ENCODE data around the gene CDC42EP5. TPM values are rescaled to one million over a fixed set of nuclear protein-coding genes. Genes with fewer than 3 reads are reported as not detected.

Gene CDC42EP5
- total RNA-seq, 1 experiment from 2014 or later = 11.5 TPM

GRCh38 chr19:54426291-54426931 lies 46.7 kb downstream of the CDC42EP5 start (continued):
- no peak for TF ChIP-seq ZNF423 (CRISPR knock-in tag; IDR thresholded peaks at IDR 0.05)
- TF ChIP-seq EMX1 (CRISPR knock-in tag; IDR thresholded peaks at IDR 0.05) = no peak
- no peak for TF ChIP-seq ZNF263 (CRISPR knock-in tag; IDR thresholded peaks at IDR 0.05; ENCODE audit: low read depth)
- no peak for TF ChIP-seq TEAD4 (CRISPR knock-in tag; IDR thresholded peaks at IDR 0.05)
- no peak for TF ChIP-seq NFYB (CRISPR knock-in tag; conservative IDR thresholded peaks at IDR 0.05; ENCODE audit: low read depth)
- no peak for TF ChIP-seq MLX (CRISPR knock-in tag; IDR thresholded peaks at IDR 0.05)
- no peak for TF ChIP-seq E2F4 (CRISPR knock-in tag; IDR thresholded peaks at IDR 0.05; ENCODE audit: borderline replicate concordance, low read depth)

- TF ChIP-seq IRF1 (CRISPR knock-in tag; IDR thresholded peaks at IDR 0.05) (no peak), ZNF423 (CRISPR knock-in tag; IDR thresholded peaks at IDR 0.05) (no peak), ZMAT4 (CRISPR knock-in tag; IDR thresholded peaks at IDR 0.05) (no peak), TCF7 (CRISPR knock-in tag; IDR thresholded peaks at IDR 0.05; ENCODE audit: low read depth) (no peak), NR3C1 (CRISPR knock-in tag; conservative IDR thresholded peaks at IDR 0.05; ENCODE audit: low read depth) (no peak), ZNF121 (CRISPR knock-in tag; IDR thresholded peaks at IDR 0.05) (no peak), AR (CRISPR knock-in tag; IDR thresholded peaks at IDR 0.05) (no peak), RELA (CRISPR knock-in tag; IDR thresholded peaks at IDR 0.05; ENCODE audit: borderline replicate concordance) (no peak), ZNF281 (CRISPR knock-in tag; IDR thresholded peaks at IDR 0.05) (no peak), ETV6 (CRISPR knock-in tag; IDR thresholded peaks at IDR 0.05) (no peak), ELF4 (CRISPR knock-in tag; IDR thresholded peaks at IDR 0.05; ENCODE audit: low read depth) (no peak), CDX4 (CRISPR knock-in tag; IDR thresholded peaks at IDR 0.05; ENCODE audit: borderline replicate concordance) (no peak), FOXP1 (CRISPR knock-in tag; IDR thresholded peaks at IDR 0.05; ENCODE audit: borderline replicate concordance) (no peak), AFF4 (CRISPR knock-in tag; IDR thresholded peaks at IDR 0.05; ENCODE audit: borderline replicate concordance) (no peak), ZNF416 (CRISPR knock-in tag; IDR thresholded peaks at IDR 0.05) (no peak), TEAD1 (CRISPR knock-in tag; IDR thresholded peaks at IDR 0.05) (no peak)
- Mint-ChIP-seq H3K27me3 (ENCODE audit: low read depth) (peaks cover 30% of the 10 kb centered on the region), H3K4me3 (no peak overlapping the region), H3K4me1 (peaks cover 24% of the 10 kb centered on the region), H3K9me3 (no peaks in the 10 kb centered on the region), H3K27ac (no peak overlapping the region), H3K36me3 (peaks cover 12% of the 10 kb centered on the region)
- POLR2A ChIA-PET = no interaction called here
- ATAC-seq = no peak
- no peak for DNase-seq (ENCODE audit: low spot score)
- CTCF ChIA-PET = interaction anchor here (1.1 to 1.9 kb wide), 3 partner anchors 14 to 159 kb away, joined by 4 to 6 read pairs (median 5); no protein-coding TSS in a partner anchor
Observed at GRCh38 chr19:54425382-54425723, 47.7 kb downstream of the CDC42EP5 start.
